ENCODE data around the gene NCOA3.

DNA sequence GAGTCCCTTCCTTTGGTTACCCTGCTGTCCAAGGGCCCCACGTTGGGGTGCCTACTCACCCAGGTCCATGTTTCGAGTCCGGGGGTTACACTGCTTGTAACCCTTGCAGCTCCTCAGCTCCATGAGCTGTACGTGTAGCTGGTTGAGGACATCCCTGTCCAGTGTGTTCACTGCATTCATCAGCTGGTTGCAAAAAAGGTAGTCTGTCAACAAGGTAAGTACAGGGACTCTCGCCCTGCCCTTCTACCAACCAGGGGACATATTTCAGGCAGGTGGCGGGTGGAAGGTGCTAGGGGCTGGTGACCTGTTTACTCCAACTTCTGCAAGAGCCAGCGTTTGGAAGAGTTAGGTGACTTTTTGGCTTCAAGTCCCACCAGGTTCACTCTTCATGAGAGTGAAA lies 160.0 kb downstream of the NCOA3 start:
- TF ChIP-seq, protein P1, sequence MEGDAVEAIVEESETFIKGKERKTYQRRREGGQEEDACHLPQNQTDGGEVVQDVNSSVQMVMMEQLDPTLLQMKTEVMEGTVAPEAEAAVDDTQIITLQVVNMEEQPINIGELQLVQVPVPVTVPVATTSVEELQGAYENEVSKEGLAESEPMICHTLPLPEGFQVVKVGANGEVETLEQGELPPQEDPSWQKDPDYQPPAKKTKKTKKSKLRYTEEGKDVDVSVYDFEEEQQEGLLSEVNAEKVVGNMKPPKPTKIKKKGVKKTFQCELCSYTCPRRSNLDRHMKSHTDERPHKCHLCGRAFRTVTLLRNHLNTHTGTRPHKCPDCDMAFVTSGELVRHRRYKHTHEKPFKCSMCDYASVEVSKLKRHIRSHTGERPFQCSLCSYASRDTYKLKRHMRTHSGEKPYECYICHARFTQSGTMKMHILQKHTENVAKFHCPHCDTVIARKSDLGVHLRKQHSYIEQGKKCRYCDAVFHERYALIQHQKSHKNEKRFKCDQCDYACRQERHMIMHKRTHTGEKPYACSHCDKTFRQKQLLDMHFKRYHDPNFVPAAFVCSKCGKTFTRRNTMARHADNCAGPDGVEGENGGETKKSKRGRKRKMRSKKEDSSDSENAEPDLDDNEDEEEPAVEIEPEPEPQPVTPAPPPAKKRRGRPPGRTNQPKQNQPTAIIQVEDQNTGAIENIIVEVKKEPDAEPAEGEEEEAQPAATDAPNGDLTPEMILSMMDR (IDR thresholded peaks at IDR 0.05 in 2 of 3, conservative IDR thresholded peaks at IDR 0.05 in 1 of 3; ENCODE audit: borderline replicate concordance in 1 of 3, insufficient read depth in 1 of 3, low read depth in 2 of 3, low read length in 2 of 3): no peak
- TF ChIP-seq POLR2A (IDR thresholded peaks at IDR 0.05; ENCODE audit: borderline replicate concordance, extremely low read depth, insufficient read depth, insufficient read length) (no peak), SP1 (IDR thresholded peaks at IDR 0.05; ENCODE audit: low read depth) (no peak), JUND (IDR thresholded peaks at IDR 0.05) (no peak), POLR2AphosphoS5 (IDR thresholded peaks at IDR 0.05; ENCODE audit: low read depth, low read length) (no peak), CEBPB (IDR thresholded peaks at IDR 0.05; ENCODE audit: low read depth) (no peak), ZNF274 (IDR thresholded peaks at IDR 0.05; ENCODE audit: low read depth, low read length) (no peak), EZH2 (IDR thresholded peaks at IDR 0.05) (no peak), YY1 (IDR thresholded peaks at IDR 0.05; ENCODE audit: extremely low read depth, insufficient replicate concordance, low read depth, low read length) (no peak), RAD21 (IDR thresholded peaks at IDR 0.05; ENCODE audit: low read depth) (no peak), EZH2phosphoT487 (IDR thresholded peaks at IDR 0.05; ENCODE audit: borderline replicate concordance) (no peak)

All from HCT116 (cell line).